Purkinje cell (primary cell): ENCODE results near the gene PLP1. TPM values are rescaled to one million over a fixed set of nuclear protein-coding genes. Genes with fewer than 3 reads are reported as not detected.

Source experiments
- polyA plus RNA-seq: library from polyadenylated mRNA; unstranded; fragments of >200 nt; fragmentation: Nextera tagmentation; gene quantifications from 2 replicates; pipeline ENCODE4 v1.2.1, GENCODE V29; 2014

PLP1 gene
- polyA plus RNA-seq: 23.2 and 43.0 TPM in 2 replicates

GRCh38 chrX:103776546-103776945 lies at the start of gene PLP1:
TSS of gene PLP1 (plus strand) at chrX:103776840. CDS start at chrX:103776996, 156 bp downstream.

GRCh38 chrX:103831803-103832544 lies 55.3 kb downstream of the PLP1 start, which contains the start of gene RAB9B:
TSS of gene RAB9B (minus strand) at chrX:103832257. CDS start at chrX:103825784, 6,473 bp downstream.

Other genes with a start within 250 kb of the PLP1 start
- gene TCEAL4, start 191.3 kb upstream of the PLP1 start, polyA plus RNA-seq: 292 and 303 TPM in 2 replicates
- 31.2 and 51.0 TPM in 2 replicates for gene TCEAL3, start 168.9 kb upstream of the PLP1 start, polyA plus RNA-seq
- 77.7 and 137 TPM in 2 replicates for gene TCEAL1, start 147.9 kb upstream of the PLP1 start, polyA plus RNA-seq
- gene MORF4L2, start 90.1 kb upstream of the PLP1 start, polyA plus RNA-seq: 226 and 282 TPM in 2 replicates
- gene TMEM31, start 65.9 kb upstream of the PLP1 start, polyA plus RNA-seq: not detected in 2 replicates
- 15.4 and 16.3 TPM in 2 replicates for gene RAB9B, start 55.4 kb downstream of the PLP1 start, polyA plus RNA-seq
- 12.9 and 26.4 TPM in 2 replicates for gene TMSB15B, start 185.8 kb downstream of the PLP1 start, polyA plus RNA-seq
- not detected in 2 replicates for gene H2BW1, start 236.9 kb downstream of the PLP1 start, polyA plus RNA-seq